Endothelial cell of umbilical vein (primary cell): Measurements from ENCODE around the gene TMPRSS6. TPM values are rescaled to one million over a fixed set of nuclear protein-coding genes. Genes with fewer than 3 reads are reported as not detected.

Experiments used
- BruUV-seq: library from RNA; stranded (reverse); fragments of 400-500 nt; replicated peaks from 2 replicates; lab custom pipeline; 2021; lab: Mats Ljungman, UMichigan
- CTCF ChIA-PET: fragments of 300-600, 350-600 bp; sonication (Branson Sonifier 250); formaldehyde crosslinking; loops from one replicate; lab custom pipeline; 2021; ENCODE audit warnings: antibody characterized with exemption, inconsistent platforms; lab: Charles Lee
- POLR2A ChIA-PET: fragments of 300-600, 350-600 bp; sonication (Branson Sonifier 250); formaldehyde crosslinking; loops from one replicate; lab custom pipeline; 2021; ENCODE audit warnings: antibody characterized with exemption, inconsistent platforms; lab: Charles Lee
- DNase-seq: peaks from one replicate; pipeline ENCODE4 v3.0.0-alpha.2; 2011; ENCODE audit warnings: low read depth, low spot score
- FAIRE-seq: peaks from 2 replicates; lab custom pipeline; 2011; peaks lifted over from hg19 to GRCh38; lab: Jason Lieb, UNC
- H2AFZ ChIP-seq: 2 replicates; pipeline ENCODE4 v1.6.0; 2012; ENCODE audit warnings: low read depth, low read length, control low read depth, inconsistent platforms
- H3K27ac ChIP-seq: 2 replicates; pipeline ENCODE4 v1.5.1; 2011; ENCODE audit warnings: low read depth, mild to moderate bottlenecking, control low read depth, low read length, moderate library complexity; ENCODE audit not compliant: insufficient read depth
- H3K27me3 ChIP-seq, 2 experiments: 2 replicates each; pipeline versions ENCODE4 v1.6.0 to v1.6.1; 2011; ENCODE audit warnings: low read length in 2 of 2, mixed read lengths in 1 of 2; ENCODE audit not compliant: control insufficient read depth in 2 of 2, insufficient read depth in 2 of 2
- H3K36me3 ChIP-seq, 2 experiments: 2 replicates in 1 of 2; 3 replicates in 1 of 2; pipeline ENCODE4 v1.5.1; 2011; ENCODE audit warnings: low read length in 2 of 2, mild to moderate bottlenecking in 1 of 2, moderate library complexity in 1 of 2; ENCODE audit not compliant: control insufficient read depth in 2 of 2, insufficient read depth in 2 of 2; ENCODE audit errors: extremely low read depth in 1 of 2
- H3K4me1 ChIP-seq: 3 replicates; pipeline ENCODE4 v1.5.1; 2011; ENCODE audit warnings: mild to moderate bottlenecking, low read length; ENCODE audit not compliant: control insufficient read depth, insufficient read depth; ENCODE audit errors: extremely low read depth
- H3K4me2 ChIP-seq: 2 replicates; pipeline ENCODE4 v1.6.1; 2011; ENCODE audit warnings: low read length, control low read depth, mixed read lengths; ENCODE audit not compliant: insufficient read depth
- H3K4me3 ChIP-seq, 3 experiments: fragments of 200-600 bp in 1 of 3; sonication (generic), shearing (Covaris generic) in 1 of 3; replicated peaks in 1 of 3; 2 replicates each; pipeline ENCODE4 v1.5.1; 2011 to 2016; ENCODE audit warnings: control low read depth in 3 of 3, low read length in 3 of 3, mild to moderate bottlenecking in 2 of 3, inconsistent platforms in 1 of 3, low read depth in 1 of 3, moderate library complexity in 1 of 3; ENCODE audit not compliant: insufficient read depth in 1 of 3
- H3K79me2 ChIP-seq: 2 replicates; pipeline ENCODE4 v1.6.0; 2012; ENCODE audit warnings: low read length, inconsistent platforms; ENCODE audit not compliant: control insufficient read depth, insufficient read depth
- H3K9ac ChIP-seq: replicated peaks from 2 replicates; pipeline ENCODE3; 2011; ENCODE audit warnings: low read length, control low read depth; ENCODE audit not compliant: insufficient read depth; ENCODE audit errors: extremely low read depth
- H3K9me1 ChIP-seq: replicated peaks from 3 replicates; pipeline ENCODE4 v1.6.0; 2011; ENCODE audit warnings: mild to moderate bottlenecking, low read length; ENCODE audit not compliant: control insufficient read depth, insufficient read depth; ENCODE audit errors: extremely low read depth
- H3K9me3 ChIP-seq: replicated peaks from 2 replicates; pipeline ENCODE4 v1.5.1; 2012; ENCODE audit warnings: low read length, inconsistent platforms; ENCODE audit not compliant: control insufficient read depth, insufficient read depth
- H4K20me1 ChIP-seq: replicated peaks from 2 replicates; pipeline ENCODE3; 2011; ENCODE audit warnings: mild to moderate bottlenecking, low read length; ENCODE audit not compliant: control insufficient read depth, insufficient read depth; ENCODE audit errors: extremely low read depth
- EZH2 ChIP-seq: IDR thresholded peaks from 2 replicates; pipeline ENCODE4 v1.6.1; 2012; ENCODE audit warnings: borderline replicate concordance, low read depth, mild to moderate bottlenecking, moderate library complexity, low read length, inconsistent platforms; ENCODE audit not compliant: severe bottlenecking
- FOS ChIP-seq: IDR thresholded peaks from 2 replicates; pipeline ENCODE4 v1.6.1; 2011; ENCODE audit warnings: mild to moderate bottlenecking, low read length, moderate library complexity, borderline replicate concordance; ENCODE audit not compliant: insufficient read depth
- GATA2 ChIP-seq: IDR thresholded peaks from 2 replicates; pipeline ENCODE4 v1.7.0; 2011; ENCODE audit warnings: low read depth, mild to moderate bottlenecking, moderate library complexity, mixed read lengths, low read length; ENCODE audit not compliant: insufficient read length, insufficient read depth
- JUN ChIP-seq: IDR thresholded peaks from 2 replicates; pipeline ENCODE4 v1.6.1; 2011; ENCODE audit warnings: borderline replicate concordance, low read depth; ENCODE audit not compliant: insufficient read length, insufficient read depth
- MYC ChIP-seq: IDR thresholded peaks from one replicate; pipeline ENCODE4 v1.6.1; 2011; ENCODE audit warnings: mild to moderate bottlenecking, low read depth, low read length
- POLR2A ChIP-seq: IDR thresholded peaks from 2 replicates; pipeline ENCODE4 v1.6.1; 2012; ENCODE audit warnings: low read depth, mild to moderate bottlenecking, control low read depth, low read length
- POLR2AphosphoS5 ChIP-seq: IDR thresholded peaks from 2 replicates; pipeline ENCODE4 v1.6.1; 2012; ENCODE audit warnings: low read depth, mild to moderate bottlenecking, control low read depth, low read length, moderate library complexity; ENCODE audit not compliant: insufficient read depth
- dilution Hi-C: fragments of 300-500 bp; cut with MboI; formaldehyde crosslinking; loops from one replicate; pipeline ENCODE4 v1.15.0; 2019; ENCODE audit warnings: low sequenced_read_pairs; ENCODE audit not compliant: extremely low pct_ligation_motif_present
- intact Hi-C: fragments of 100-400 bp; cut with micrococcal nuclease; formaldehyde crosslinking; loops from one replicate; pipeline ENCODE4 v1.10.0; 2022
- polyA plus RNA-seq, 4 experiments: library from polyadenylated mRNA; depleted of rRNA in 3 of 4; stranded (reverse) in 3 of 4; unstranded in 1 of 4; fragments of >200 nt; gene quantifications; 2 replicates each; pipeline versions ENCODE4 v1.2.1 to v1.2.3, GENCODE V29; 2011 to 2012; ENCODE audit warnings: missing spikeins in 1 of 4
- total RNA-seq: library from RNA; stranded (reverse); gene quantifications from 2 replicates; pipeline ENCODE4 v1.2.3, GENCODE V29; 2021
- TF ChIP-seq, protein P1 (sequence below): IDR thresholded peaks from 2 replicates; pipeline ENCODE4 v1.6.1; 2011; ENCODE audit not compliant: insufficient read depth, insufficient read length
- TF ChIP-seq, protein P2 (sequence below), 2 donors: IDR thresholded peaks; 1 replicate in 1 of 2; 2 replicates in 1 of 2; pipeline ENCODE4 v1.5.1; 2011; ENCODE audit warnings: low read length in 2 of 2, mild to moderate bottlenecking in 2 of 2, moderate library complexity in 2 of 2, control low read depth in 1 of 2, inconsistent platforms in 1 of 2, low read depth in 1 of 2; ENCODE audit not compliant: insufficient read depth in 1 of 2; ENCODE audit errors: extremely low read depth in 1 of 2

Gene TMPRSS6
- total and polyA plus RNA-seq, 2 donors (not counting 3 experiments of a cell fraction or from before 2014, with no cell fraction given): not detected

DNA sequence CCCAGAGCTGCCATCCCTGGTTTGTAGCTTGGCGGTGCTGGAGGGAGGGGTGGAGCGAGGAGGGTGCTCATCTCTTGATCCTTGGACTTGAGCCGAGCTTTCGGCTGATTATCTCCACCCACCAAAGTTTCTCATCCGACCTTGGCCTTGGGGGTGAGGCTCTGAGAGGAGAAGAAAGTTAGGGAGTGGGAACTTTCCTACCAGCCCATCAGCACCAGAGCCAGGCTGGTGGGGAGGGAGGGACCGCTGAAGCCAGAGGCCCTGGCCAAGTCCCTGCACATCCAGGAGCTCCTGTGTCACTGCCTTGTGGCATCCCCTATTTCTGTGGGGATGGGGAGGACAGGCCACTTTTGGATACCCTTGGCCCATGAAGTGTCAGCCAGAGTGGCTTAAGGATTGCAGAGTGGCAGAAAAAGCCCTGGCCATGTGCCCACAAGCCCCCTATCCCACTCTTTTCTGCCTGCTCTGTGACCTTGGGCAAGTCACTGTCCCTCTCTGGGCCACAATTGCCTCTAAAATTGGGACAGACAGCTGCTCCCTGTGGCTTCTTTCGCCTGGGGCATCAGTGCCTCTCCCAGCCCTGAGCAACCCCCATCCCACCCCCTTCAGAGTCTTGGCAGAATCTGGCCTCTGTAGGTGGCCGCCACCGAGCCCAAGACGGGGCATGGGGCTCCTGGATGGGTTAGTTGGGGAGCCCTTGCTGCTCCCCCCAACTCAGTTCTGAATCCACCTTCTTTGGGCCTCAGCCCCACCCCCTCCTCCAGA, 47.7 kb downstream of the TMPRSS6 start:
- Histone ChIP-seq H3K27ac (no peak overlapping the region), H3K27me3 (no peaks in the 10 kb centered on the region), H3K4me1 (no peaks in the 10 kb centered on the region), H3K79me2 (no peaks in the 10 kb centered on the region), H3K36me3 (peaks cover 3 to 29% of the 10 kb centered on the region in 2 experiments), H2AFZ (no peak overlapping the region), H3K4me3 (no peak overlapping the region), H3K4me2 (no peak overlapping the region), H3K9me3 (no peaks in the 10 kb centered on the region), H4K20me1 (no peaks in the 10 kb centered on the region), H3K9me1 (no peaks in the 10 kb centered on the region), H3K9ac (no peak overlapping the region)
- dilution Hi-C loops (no loop called here), intact Hi-C loops (no loop called here)
- TF ChIP-seq FOS (no peak), MYC (no peak), POLR2AphosphoS5 (no peak), EZH2 (no peak), GATA2 (no peak), POLR2A (no peak), JUN (no peak)
- TF ChIP-seq, protein P1, sequence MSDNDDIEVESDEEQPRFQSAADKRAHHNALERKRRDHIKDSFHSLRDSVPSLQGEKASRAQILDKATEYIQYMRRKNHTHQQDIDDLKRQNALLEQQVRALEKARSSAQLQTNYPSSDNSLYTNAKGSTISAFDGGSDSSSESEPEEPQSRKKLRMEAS: no peak
- TF ChIP-seq, protein P2, sequence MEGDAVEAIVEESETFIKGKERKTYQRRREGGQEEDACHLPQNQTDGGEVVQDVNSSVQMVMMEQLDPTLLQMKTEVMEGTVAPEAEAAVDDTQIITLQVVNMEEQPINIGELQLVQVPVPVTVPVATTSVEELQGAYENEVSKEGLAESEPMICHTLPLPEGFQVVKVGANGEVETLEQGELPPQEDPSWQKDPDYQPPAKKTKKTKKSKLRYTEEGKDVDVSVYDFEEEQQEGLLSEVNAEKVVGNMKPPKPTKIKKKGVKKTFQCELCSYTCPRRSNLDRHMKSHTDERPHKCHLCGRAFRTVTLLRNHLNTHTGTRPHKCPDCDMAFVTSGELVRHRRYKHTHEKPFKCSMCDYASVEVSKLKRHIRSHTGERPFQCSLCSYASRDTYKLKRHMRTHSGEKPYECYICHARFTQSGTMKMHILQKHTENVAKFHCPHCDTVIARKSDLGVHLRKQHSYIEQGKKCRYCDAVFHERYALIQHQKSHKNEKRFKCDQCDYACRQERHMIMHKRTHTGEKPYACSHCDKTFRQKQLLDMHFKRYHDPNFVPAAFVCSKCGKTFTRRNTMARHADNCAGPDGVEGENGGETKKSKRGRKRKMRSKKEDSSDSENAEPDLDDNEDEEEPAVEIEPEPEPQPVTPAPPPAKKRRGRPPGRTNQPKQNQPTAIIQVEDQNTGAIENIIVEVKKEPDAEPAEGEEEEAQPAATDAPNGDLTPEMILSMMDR (IDR thresholded peaks at IDR 0.05; ENCODE audit: extremely low read depth in 1 of 2, insufficient read depth in 1 of 2, low read depth in 1 of 2, low read length in 2 of 2): no peak
- DNase-seq (no peak), FAIRE-seq (no peak)
- no TSS peak for BruUV-seq
- ChIA-PET CTCF (interaction anchor here (0.6 kb wide), 1 partner anchor 10 kb away, joined by 4 read pairs; the partner anchor contains the start of gene KCTD17), POLR2A (no interaction called here)
